H1 (cell line): Measurements from ENCODE around the gene CNFN. TPM values are rescaled to one million over a fixed set of nuclear protein-coding genes. Genes with fewer than 3 reads are reported as not detected.

ENCODE experiments used
- CTCF ChIA-PET: fragments of 300-600 bp; sonication (Branson Sonifier 250); formaldehyde crosslinking; loops from one replicate; lab custom pipeline; 2021; ENCODE audit not compliant: partially characterized antibody; lab: Charles Lee
- POLR2A ChIA-PET: fragments of 300-600 bp; sonication (Branson Sonifier 250); formaldehyde crosslinking; loops from one replicate; lab custom pipeline; 2021; ENCODE audit warnings: inconsistent platforms; ENCODE audit not compliant: partially characterized antibody; lab: Charles Lee
- DNase-seq, 2 experiments: peaks; one replicate each; pipeline versions ENCODE4 v3.0.0 to v3.0.0-alpha.2; 2010 to 2022; ENCODE audit warnings: low spot score in 2 of 2, low read depth in 1 of 2, mixed read lengths in 1 of 2
- FAIRE-seq: peaks from 2 replicates; lab custom pipeline; 2011; peaks lifted over from hg19 to GRCh38; lab: Jason Lieb, UNC
- H2AFZ ChIP-seq: 2 replicates; pipeline ENCODE4 v1.8.1; 2012; ENCODE audit warnings: low read length, inconsistent platforms
- H2AK5ac ChIP-seq: 2 replicates; pipeline ENCODE4 v1.6.1; 2013; ENCODE audit warnings: low read depth, low read length
- H2BK120ac ChIP-seq: replicated peaks from 2 replicates; pipeline ENCODE3; 2013; ENCODE audit warnings: low read depth, low read length, inconsistent platforms
- H2BK12ac ChIP-seq: 2 replicates; pipeline ENCODE4 v1.6.1; 2013; ENCODE audit warnings: low read depth, low read length
- H2BK15ac ChIP-seq: 2 replicates; pipeline ENCODE4 v1.6.1; 2013; ENCODE audit warnings: low read length
- H2BK20ac ChIP-seq: 2 replicates; pipeline ENCODE4 v1.6.1; 2013; ENCODE audit warnings: low read length
- H2BK5ac ChIP-seq: 2 replicates; pipeline ENCODE4 v1.6.1; 2013; ENCODE audit warnings: low read depth, low read length
- H3K14ac ChIP-seq: 2 replicates; pipeline ENCODE4 v1.6.1; 2013; ENCODE audit warnings: inconsistent platforms; ENCODE audit not compliant: insufficient read length
- H3K18ac ChIP-seq: 2 replicates; pipeline ENCODE4 v1.6.1; 2013; ENCODE audit warnings: low read length; ENCODE audit errors: extremely low read depth
- H3K23ac ChIP-seq: 2 replicates; pipeline ENCODE4 v1.6.1; 2013; ENCODE audit warnings: inconsistent platforms; ENCODE audit not compliant: insufficient read length
- H3K23me2 ChIP-seq: 2 replicates; pipeline ENCODE4 v1.6.1; 2013; ENCODE audit warnings: low read depth, low read length
- H3K27ac ChIP-seq: 2 replicates; pipeline ENCODE4 v1.6.1; 2011; ENCODE audit warnings: low read depth, low read length, inconsistent platforms
- H3K27me3 ChIP-seq, 4 experiments: replicated peaks in 1 of 4; 1 replicate in 1 of 4; 2 replicates in 3 of 4; pipeline versions ENCODE4 v1.6.1 to v1.8.1; 2011 to 2013; ENCODE audit warnings: low read length in 3 of 4, mild to moderate bottlenecking in 3 of 4, inconsistent platforms in 2 of 4, mixed read lengths in 2 of 4, moderate library complexity in 1 of 4; ENCODE audit not compliant: control insufficient read depth in 3 of 4, insufficient read depth in 3 of 4; ENCODE audit errors: extremely low read depth in 1 of 4
- H3K36me3 ChIP-seq, 4 experiments: 2 replicates each; pipeline versions ENCODE4 v1.6.1 to v1.8.1; 2011 to 2013; ENCODE audit warnings: mild to moderate bottlenecking in 4 of 4, low read length in 3 of 4, moderate library complexity in 2 of 4, control low read depth in 1 of 4, inconsistent platforms in 1 of 4; ENCODE audit not compliant: insufficient read depth in 4 of 4, control insufficient read depth in 2 of 4
- H3K4ac ChIP-seq: replicated peaks from 2 replicates; pipeline ENCODE3; 2013; ENCODE audit warnings: low read length, low read depth, mixed read lengths, inconsistent platforms; ENCODE audit not compliant: insufficient read length
- H3K4me1 ChIP-seq, 4 experiments: replicated peaks in 1 of 4; 1 replicate in 1 of 4; 2 replicates in 3 of 4; pipeline versions ENCODE4 v1.6.1 to v1.8.1; 2011 to 2013; ENCODE audit warnings: low read length in 3 of 4, inconsistent platforms in 2 of 4, mixed read lengths in 1 of 4; ENCODE audit not compliant: insufficient read depth in 4 of 4, control insufficient read depth in 3 of 4
- H3K4me2 ChIP-seq, 2 experiments: 2 replicates each; pipeline versions ENCODE4 v1.6.1 to v1.8.1; 2011 to 2013; ENCODE audit warnings: low read depth in 2 of 2, low read length in 2 of 2, control low read depth in 1 of 2, inconsistent platforms in 1 of 2, mild to moderate bottlenecking in 1 of 2; ENCODE audit not compliant: insufficient read depth in 1 of 2
- H3K4me3 ChIP-seq, 4 experiments: fragments of 200-600, 300-600 bp in 1 of 4; sonication (generic), shearing (Covaris generic), sonication (Bioruptor Twin) in 1 of 4; 2 replicates each; pipeline versions ENCODE4 v1.5.1 to v1.8.1; 2011 to 2016; ENCODE audit warnings: low read length in 4 of 4, low read depth in 3 of 4, control low read depth in 2 of 4, inconsistent platforms in 2 of 4, mild to moderate bottlenecking in 2 of 4, mixed read lengths in 1 of 4, moderate library complexity in 1 of 4; ENCODE audit not compliant: insufficient read depth in 2 of 4; ENCODE audit errors: extremely low read depth in 1 of 4
- H3K56ac ChIP-seq: replicated peaks from 2 replicates; pipeline ENCODE3; 2013; ENCODE audit warnings: low read depth, mild to moderate bottlenecking, mixed read lengths, low read length, inconsistent platforms; ENCODE audit not compliant: insufficient read length
- H3K79me1 ChIP-seq: 2 replicates; pipeline ENCODE4 v1.6.1; 2013; ENCODE audit warnings: low read depth, low read length, control low read depth
- H3K79me2 ChIP-seq, 2 experiments: 2 replicates each; pipeline versions ENCODE4 v1.6.1 to v1.8.1; 2012 to 2013; ENCODE audit warnings: low read length in 2 of 2, mild to moderate bottlenecking in 2 of 2, inconsistent platforms in 1 of 2; ENCODE audit not compliant: insufficient read depth in 2 of 2, control insufficient read depth in 1 of 2
- H3K9ac ChIP-seq, 4 experiments: replicated peaks in 1 of 4; 1 replicate in 1 of 4; 2 replicates in 3 of 4; pipeline versions ENCODE4 v1.6.1 to v1.8.1; 2011 to 2013; ENCODE audit warnings: low read depth in 3 of 4, low read length in 3 of 4, control low read depth in 2 of 4, mild to moderate bottlenecking in 2 of 4, moderate library complexity in 2 of 4, inconsistent platforms in 1 of 4; ENCODE audit errors: extremely low read depth in 1 of 4
- H3K9me3 ChIP-seq, 2 experiments: 2 replicates each; pipeline versions ENCODE4 v1.6.1 to v1.8.1; 2012 to 2013; ENCODE audit warnings: mild to moderate bottlenecking in 2 of 2, moderate library complexity in 2 of 2, control low read depth in 1 of 2, inconsistent platforms in 1 of 2, low read depth in 1 of 2, low read length in 1 of 2, mixed read lengths in 1 of 2; ENCODE audit not compliant: insufficient read depth in 2 of 2
- H4K20me1 ChIP-seq, 2 experiments: replicated peaks in 1 of 2; 2 replicates each; pipeline versions ENCODE3 to v1.8.1; 2011 to 2013; ENCODE audit warnings: inconsistent platforms in 2 of 2, low read length in 2 of 2, mild to moderate bottlenecking in 1 of 2; ENCODE audit not compliant: insufficient read depth in 2 of 2, control insufficient read depth in 1 of 2
- H4K5ac ChIP-seq: 2 replicates; pipeline ENCODE4 v1.6.1; 2013; ENCODE audit warnings: low read length, low read depth, mixed read lengths, inconsistent platforms; ENCODE audit not compliant: insufficient read length
- H4K8ac ChIP-seq: 2 replicates; pipeline ENCODE4 v1.8.0; 2013; ENCODE audit warnings: mild to moderate bottlenecking, moderate library complexity, low read length, inconsistent platforms; ENCODE audit not compliant: insufficient read depth; ENCODE audit errors: extremely low read depth
- H4K91ac ChIP-seq: replicated peaks from 2 replicates; pipeline ENCODE3; 2013; ENCODE audit warnings: low read length, mixed read lengths, inconsistent platforms; ENCODE audit not compliant: insufficient read length
- ASH2L ChIP-seq: fragments of 200-600, 300-600 bp; sonication (generic); IDR thresholded peaks from one replicate; pipeline ENCODE4 v1.7.1; 2017; ENCODE audit warnings: low read length
- FOSL1 ChIP-seq: IDR thresholded peaks from 2 replicates; pipeline ENCODE4 v1.6.1; 2011; ENCODE audit warnings: mild to moderate bottlenecking, low read depth, low read length, moderate library complexity; ENCODE audit not compliant: insufficient read depth
- PHF8 ChIP-seq: fragments of 200-600 bp; sonication (generic); conservative IDR thresholded peaks from 2 replicates; pipeline ENCODE4 v1.7.1; 2012; ENCODE audit warnings: low read depth, mild to moderate bottlenecking, inconsistent platforms, low read length, moderate library complexity
- RXRA ChIP-seq: IDR thresholded peaks from 2 replicates; pipeline ENCODE4 v1.6.1; 2011; ENCODE audit warnings: low read depth, mild to moderate bottlenecking, low read length, moderate library complexity; ENCODE audit not compliant: insufficient read depth
- TBP ChIP-seq: IDR thresholded peaks from 2 replicates; pipeline ENCODE4 v1.6.1; 2011; ENCODE audit warnings: low read depth, low read length, improper control_type of control experiment
- TEAD4 ChIP-seq: IDR thresholded peaks from 2 replicates; pipeline ENCODE4 v1.6.1; 2012; ENCODE audit warnings: low read depth, low read length, inconsistent platforms, mixed read lengths
- WGBS, 2 experiments: shearing (Covaris generic) in 1 of 2; methylation state at CpG; one replicate each; pipeline versions ENCODE4 v1.1.6 to v1.1.7; 2013 to 2015; ENCODE audit warnings: low lambda C conversion rate in 2 of 2, mixed read lengths in 2 of 2, inconsistent platforms in 1 of 2, low coverage in 1 of 2, missing lambda C conversion rate in 1 of 2; ENCODE audit not compliant: insufficient replicate concordance in 2 of 2, insufficient coverage in 1 of 2, insufficient read length in 1 of 2; ENCODE audit errors: extremely low coverage in 1 of 2, missing lambda C conversion rate in 1 of 2; 5-methylcytosine and 5-hydroxymethylcytosine counted together
- polyA plus RNA-seq, 7 experiments: library from polyadenylated mRNA; depleted of rRNA in 3 of 7; stranded (reverse) in 5 of 7; unstranded in 2 of 7; fragments of >200 nt in 5 of 7; fragments of 200-250 nt in 2 of 7; gene quantifications; 1 replicate in 5 of 7; 2 replicates in 1 of 7; 4 replicates in 1 of 7; pipeline versions ENCODE4 v1.2.1 to v1.2.3, GENCODE V29; 2011 to 2013; ENCODE audit warnings: missing spikeins in 2 of 7, mixed read lengths in 2 of 7
- total RNA-seq: library from RNA; stranded (reverse); fragmentation: NEBNext Ultra II Directional; extraction: Animal tissue kit (Norgen Biotek cat#: 25700); gene quantifications from 2 replicates; pipeline ENCODE4 v1.2.1, GENCODE V29; 2021
- TF ChIP-seq, protein P1 (sequence below): IDR thresholded peaks from 2 replicates; pipeline ENCODE4 v1.6.1; 2011; ENCODE audit warnings: low read depth, mild to moderate bottlenecking, low read length; ENCODE audit not compliant: insufficient read depth
- TF ChIP-seq, protein P2 (sequence below), 3 experiments: IDR thresholded peaks; 1 replicate in 2 of 3; 2 replicates in 1 of 3; pipeline versions ENCODE4 v1.5.1 to v1.6.1; 2011; ENCODE audit warnings: low read length in 3 of 3, mild to moderate bottlenecking in 3 of 3, inconsistent platforms in 2 of 3, low read depth in 1 of 3, moderate library complexity in 1 of 3; ENCODE audit not compliant: insufficient read depth in 1 of 3; ENCODE audit errors: control extremely low read depth in 1 of 3

The CNFN gene
- total and polyA plus RNA-seq, 2 of the 8 experiments (the other 6 are each of a cell fraction or from before 2014, with no cell fraction given): 8.9 to 31.5 TPM

DNA sequence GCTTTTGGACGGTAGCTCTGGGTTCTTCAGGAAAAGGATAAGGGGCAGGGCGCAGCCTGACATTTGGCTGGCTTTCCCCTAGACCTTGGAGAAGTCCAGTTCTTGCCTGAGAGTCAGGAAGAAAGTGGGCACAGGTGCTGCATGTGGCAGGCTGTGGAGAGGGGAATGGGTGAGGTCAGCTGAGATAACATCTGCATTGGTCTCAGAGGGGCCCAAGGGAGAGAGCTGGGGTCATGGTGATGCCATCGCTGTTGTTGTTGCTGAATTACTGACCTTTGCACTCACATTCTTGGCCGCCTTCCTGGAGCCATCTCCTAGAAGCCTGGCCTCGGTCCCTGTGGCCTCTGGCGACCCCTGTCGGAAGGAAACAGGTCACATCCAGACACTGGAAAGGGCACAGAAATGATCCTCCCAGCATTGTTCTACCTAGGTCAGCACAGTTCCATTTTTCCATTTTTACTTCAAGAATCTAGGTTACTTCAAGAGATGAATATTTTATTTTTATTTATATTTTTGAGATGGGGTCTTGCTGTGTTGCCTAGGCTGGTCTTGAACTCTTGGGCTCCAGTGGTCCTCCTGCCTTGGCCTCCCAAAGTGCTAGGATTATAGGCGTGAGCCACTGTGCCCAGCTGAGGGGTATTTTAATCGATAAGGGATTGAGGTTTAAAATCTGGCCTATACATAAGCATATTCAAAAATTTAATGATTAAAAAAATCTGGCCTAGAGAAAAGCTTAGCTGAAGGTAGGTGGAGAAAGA lies 43.6 kb upstream of the CNFN start:
- Histone ChIP-seq H2BK15ac (0 out of 2 replicates have a peak overlapping the region, but pooled peaks have one; percentile 94), H4K8ac (no peak overlapping the region), H3K14ac (no peak overlapping the region), H3K4me3 (no peak overlapping the region), H2BK20ac (no peak overlapping the region), H3K9ac (no peak overlapping the region), H3K79me1 (no peaks in the 10 kb centered on the region), H3K4me2 (peak overlapping the region in 1 of 2 experiments; percentile 52; a peak in 1 of 4 replicates), H2BK5ac (no peak overlapping the region), H4K20me1 (no peaks in the 10 kb centered on the region), H3K9me3 (no peaks in the 10 kb centered on the region), H2BK12ac (no peak overlapping the region), H3K27ac (no peak overlapping the region), H4K5ac (peak overlapping the region; percentile 19), H3K18ac (peak overlapping the region; percentile 76; the same call in 1 of the 2 replicates), H3K4me1 (peaks cover 0 to 2% (median 1%) of the 10 kb centered on the region in 4 experiments; a peak in 1 of 7 replicates), H3K56ac (no peak overlapping the region), H3K79me2 (no peaks in the 10 kb centered on the region), H2AK5ac (no peak overlapping the region), H2AFZ (peak overlapping the region; percentile 95), H3K23me2 (no peaks in the 10 kb centered on the region), H3K27me3 (peaks cover 0 to 3% (median 0%) of the 10 kb centered on the region in 4 experiments; a peak in 2 of 7 replicates), H4K91ac (no peak overlapping the region), H3K36me3 (no peaks in the 10 kb centered on the region), H2BK120ac (no peak overlapping the region), H3K23ac (no peak overlapping the region), H3K4ac (no peak overlapping the region)
- 49% methylated on average over 9 of the region's 9 CpGs; no CpG with 5 or more reads in 1 of the 2 experiments for WGBS, 2 experiments
- ChIA-PET CTCF (interaction anchor here (0.8 to 6.7 kb wide), 28 partner anchors 8 to 1229 kb away, joined by 3 to 101 read pairs (median 4); partner anchors contain the start of genes CEACAM1, CXCL17 and LIPE), POLR2A (interaction anchor here (0.9 to 3.7 kb wide), 3 partner anchors 10 to 41 kb away, joined by 3 to 24 read pairs (median 3); no protein-coding TSS in a partner anchor)
- FAIRE-seq (peak; percentile 70), DNase-seq (peak in 1 of 2 experiments; percentile 90)
- TF ChIP-seq TEAD4 (peak; percentile 80), ASH2L (no peak), TBP (0 out of 2 replicates have a peak, but pooled peaks have one; percentile 26), PHF8 (no peak), RXRA (0 out of 2 replicates have a peak, but pooled peaks have one; percentile 53), FOSL1 (no peak)
- TF ChIP-seq, protein P1, sequence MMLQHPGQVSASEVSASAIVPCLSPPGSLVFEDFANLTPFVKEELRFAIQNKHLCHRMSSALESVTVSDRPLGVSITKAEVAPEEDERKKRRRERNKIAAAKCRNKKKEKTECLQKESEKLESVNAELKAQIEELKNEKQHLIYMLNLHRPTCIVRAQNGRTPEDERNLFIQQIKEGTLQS: 0 out of 2 replicates have a peak, but pooled peaks have one; percentile 12
- TF ChIP-seq, protein P2, sequence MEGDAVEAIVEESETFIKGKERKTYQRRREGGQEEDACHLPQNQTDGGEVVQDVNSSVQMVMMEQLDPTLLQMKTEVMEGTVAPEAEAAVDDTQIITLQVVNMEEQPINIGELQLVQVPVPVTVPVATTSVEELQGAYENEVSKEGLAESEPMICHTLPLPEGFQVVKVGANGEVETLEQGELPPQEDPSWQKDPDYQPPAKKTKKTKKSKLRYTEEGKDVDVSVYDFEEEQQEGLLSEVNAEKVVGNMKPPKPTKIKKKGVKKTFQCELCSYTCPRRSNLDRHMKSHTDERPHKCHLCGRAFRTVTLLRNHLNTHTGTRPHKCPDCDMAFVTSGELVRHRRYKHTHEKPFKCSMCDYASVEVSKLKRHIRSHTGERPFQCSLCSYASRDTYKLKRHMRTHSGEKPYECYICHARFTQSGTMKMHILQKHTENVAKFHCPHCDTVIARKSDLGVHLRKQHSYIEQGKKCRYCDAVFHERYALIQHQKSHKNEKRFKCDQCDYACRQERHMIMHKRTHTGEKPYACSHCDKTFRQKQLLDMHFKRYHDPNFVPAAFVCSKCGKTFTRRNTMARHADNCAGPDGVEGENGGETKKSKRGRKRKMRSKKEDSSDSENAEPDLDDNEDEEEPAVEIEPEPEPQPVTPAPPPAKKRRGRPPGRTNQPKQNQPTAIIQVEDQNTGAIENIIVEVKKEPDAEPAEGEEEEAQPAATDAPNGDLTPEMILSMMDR (IDR thresholded peaks at IDR 0.05; ENCODE audit: control extremely low read depth in 1 of 3, insufficient read depth in 1 of 3, low read depth in 1 of 3, low read length in 3 of 3): peak; percentile 87 to 98 (median 93)
